ENCODE measurements around the gene TMPRSS3. TPM values are rescaled to one million over a fixed set of nuclear protein-coding genes. Genes with fewer than 3 reads are reported as not detected.

The TMPRSS3 gene
- total RNA-seq, 4 donors from 2014 or later, result 5.0 to 12.6 (median 6.2) TPM

DNA sequence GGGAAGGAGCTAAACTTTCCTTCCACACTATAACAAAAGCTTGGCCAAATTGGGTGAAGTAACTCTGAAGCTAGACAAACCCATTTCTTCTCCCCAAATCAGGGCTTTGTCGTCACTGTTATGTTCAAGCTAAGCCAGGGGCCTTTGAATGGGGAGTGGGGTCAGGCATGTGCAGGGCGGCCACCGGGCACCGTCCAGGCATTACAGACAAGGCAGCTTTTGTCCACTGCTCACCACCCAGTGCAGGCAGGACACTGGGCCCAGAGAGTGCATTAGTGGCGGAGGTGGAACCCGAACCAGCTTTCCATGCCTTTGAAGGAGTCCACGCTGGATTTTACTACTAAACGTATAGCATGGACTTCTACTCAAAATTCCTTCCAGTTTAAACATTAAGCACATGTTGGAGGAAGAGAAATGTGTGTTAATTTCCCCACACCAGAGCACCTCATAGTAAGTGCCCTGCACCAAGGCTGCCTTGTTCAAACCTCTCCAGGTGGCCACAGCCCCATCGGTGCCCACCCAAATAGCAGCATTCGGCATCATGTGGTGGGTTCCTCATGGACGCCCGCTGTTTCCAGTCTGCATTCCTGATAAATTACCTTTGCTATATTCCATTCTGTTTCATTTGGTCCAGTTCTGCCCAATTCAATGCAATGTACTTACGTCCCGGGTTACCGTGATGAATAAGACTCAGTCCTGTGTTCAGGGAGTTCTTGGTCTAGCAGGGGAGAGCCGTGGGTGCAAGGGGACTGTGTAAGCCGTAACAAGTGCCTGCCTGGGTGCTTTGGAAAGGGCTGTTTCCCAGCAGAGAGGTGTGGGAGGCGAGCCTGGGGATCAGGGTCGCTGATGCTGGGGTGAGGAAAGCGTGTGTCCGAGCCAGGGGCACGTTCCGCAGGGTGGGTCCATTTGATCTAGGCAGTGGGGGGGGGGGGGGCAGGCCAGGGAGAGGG is 9.5 kb upstream of the TMPRSS3 start:
- Histone ChIP-seq H3K27ac (no peak overlapping the region), H3K4me3 (replicated peaks in 1 of 3) (no peak overlapping the region), H3K27me3 (no peaks in the 10 kb centered on the region), H3K36me3 (no peaks in the 10 kb centered on the region), H3K4me1 (peaks cover 4% of the 10 kb centered on the region in 2 donors), H3K9me3 (no peaks in the 10 kb centered on the region)
- intact Hi-C loops (cut with DNase I), result no loop called here
- no peak for DNase-seq
- TF ChIP-seq POLR2A (IDR thresholded peaks at IDR 0.05), result no peak
- TF ChIP-seq, protein P1, sequence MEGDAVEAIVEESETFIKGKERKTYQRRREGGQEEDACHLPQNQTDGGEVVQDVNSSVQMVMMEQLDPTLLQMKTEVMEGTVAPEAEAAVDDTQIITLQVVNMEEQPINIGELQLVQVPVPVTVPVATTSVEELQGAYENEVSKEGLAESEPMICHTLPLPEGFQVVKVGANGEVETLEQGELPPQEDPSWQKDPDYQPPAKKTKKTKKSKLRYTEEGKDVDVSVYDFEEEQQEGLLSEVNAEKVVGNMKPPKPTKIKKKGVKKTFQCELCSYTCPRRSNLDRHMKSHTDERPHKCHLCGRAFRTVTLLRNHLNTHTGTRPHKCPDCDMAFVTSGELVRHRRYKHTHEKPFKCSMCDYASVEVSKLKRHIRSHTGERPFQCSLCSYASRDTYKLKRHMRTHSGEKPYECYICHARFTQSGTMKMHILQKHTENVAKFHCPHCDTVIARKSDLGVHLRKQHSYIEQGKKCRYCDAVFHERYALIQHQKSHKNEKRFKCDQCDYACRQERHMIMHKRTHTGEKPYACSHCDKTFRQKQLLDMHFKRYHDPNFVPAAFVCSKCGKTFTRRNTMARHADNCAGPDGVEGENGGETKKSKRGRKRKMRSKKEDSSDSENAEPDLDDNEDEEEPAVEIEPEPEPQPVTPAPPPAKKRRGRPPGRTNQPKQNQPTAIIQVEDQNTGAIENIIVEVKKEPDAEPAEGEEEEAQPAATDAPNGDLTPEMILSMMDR (IDR thresholded peaks at IDR 0.05), result no peak
- 79 to 92% methylated on average over 22 to 23 of the region's 23 CpGs for WGBS, 2 donors

DNA sequence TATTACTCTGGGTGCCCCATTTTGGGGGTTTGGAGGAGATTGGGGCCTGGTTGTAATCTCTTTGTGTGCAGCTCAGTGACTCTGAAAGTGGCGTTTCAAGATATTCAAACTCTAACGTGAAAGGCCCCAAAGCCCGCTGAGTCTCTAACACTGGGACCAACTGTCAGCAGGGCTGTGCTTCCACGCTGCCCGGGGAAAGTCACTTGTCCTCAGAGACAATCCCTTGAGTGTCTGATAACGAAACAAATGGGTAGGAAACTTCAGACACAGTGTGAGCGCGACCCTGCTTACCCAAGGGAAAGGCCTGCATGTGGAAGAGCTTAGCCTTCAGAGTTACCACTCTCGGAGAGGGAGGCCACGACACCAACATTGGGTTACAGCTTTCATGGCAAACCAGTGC is 8.7 kb upstream of the TMPRSS3 start:
- H3K27ac ChIP-seq, result no peak overlapping the region
- H3K4me3 ChIP-seq (replicated peaks in 1 of 3), result no peak overlapping the region
- intact Hi-C loops (cut with DNase I), result no loop called here
- TF ChIP-seq POLR2A (IDR thresholded peaks at IDR 0.05), result no peak
- TF ChIP-seq, protein P1 (IDR thresholded peaks at IDR 0.05), result no peak
- WGBS, 2 donors, result 62 to 64% methylated on average over 10 of the region's 10 CpGs
- peaks cover 4 to 5% of the 10 kb centered on the region in 2 donors for H3K4me1 ChIP-seq
- peak in 1 of 2 donors; percentile 10 for DNase-seq
- no peaks in the 10 kb centered on the region for H3K27me3 ChIP-seq
- H3K9me3 ChIP-seq, result no peaks in the 10 kb centered on the region
- no peaks in the 10 kb centered on the region for H3K36me3 ChIP-seq

DNA sequence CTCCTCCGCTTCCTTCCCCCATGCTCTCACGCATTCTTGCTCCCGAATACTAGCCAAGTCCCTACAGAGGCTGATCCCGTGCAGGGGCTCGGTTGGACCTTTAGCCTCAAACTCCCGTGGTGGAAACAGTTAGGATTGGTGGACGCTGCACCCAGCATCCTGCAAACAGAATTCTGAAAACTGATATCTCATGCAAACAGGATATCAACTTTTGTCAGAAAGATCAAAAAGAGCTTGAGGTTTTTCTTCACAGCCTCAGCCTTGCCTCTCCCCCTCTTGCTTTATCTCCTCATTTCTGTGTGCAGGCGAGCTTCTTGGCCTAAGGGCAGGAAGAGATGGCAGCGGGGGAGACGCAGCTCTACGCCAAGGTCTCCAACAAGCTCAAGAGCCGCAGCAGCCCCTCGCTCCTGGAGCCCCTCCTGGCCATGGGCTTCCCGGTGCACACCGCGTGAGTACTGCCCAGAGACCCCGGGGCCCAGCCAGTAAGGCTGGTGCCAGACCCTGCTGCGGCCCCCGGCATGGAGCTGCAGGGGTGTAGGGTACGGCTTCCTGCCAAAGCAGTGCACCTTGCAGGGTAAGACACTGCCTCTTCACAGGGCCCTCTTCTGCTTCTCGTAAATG is 7.9 kb upstream of the TMPRSS3 start, which contains the start of gene UBASH3A:
Gene UBASH3A (plus strand): TSS at position 292 of the 621 bp plus-strand sequence. CDS start 44 bp downstream, at position 336.
- WGBS, 2 donors, result 85 to 90% methylated on average over 14 to 20 of the region's 21 CpGs
- intact Hi-C loops (cut with DNase I), result no loop called here

DNA sequence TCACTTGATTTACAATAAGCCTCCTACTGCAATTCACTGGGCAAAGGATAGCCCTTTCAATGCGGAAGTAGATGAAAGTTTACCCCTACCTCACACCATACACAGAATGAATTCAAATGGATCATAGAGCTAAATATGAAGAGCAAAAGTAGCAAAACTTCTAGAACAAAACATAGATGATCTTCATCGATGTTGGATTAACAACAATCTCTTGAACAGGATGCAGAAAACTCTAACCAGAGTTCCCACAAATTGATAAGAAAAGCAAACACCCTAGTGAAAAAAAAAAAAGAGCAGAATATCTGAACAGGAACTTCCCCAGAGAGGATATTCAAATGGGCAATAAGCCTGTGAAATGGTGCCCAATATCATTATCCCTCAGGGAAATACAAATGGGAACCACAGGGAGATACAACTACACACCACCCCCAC is 6.0 kb upstream of the TMPRSS3 start:
- WGBS, 2 donors, result 93 to 95% methylated on average over 2 of the region's 2 CpGs
- intact Hi-C loops (cut with DNase I), result no loop called here
- H3K4me3 ChIP-seq (replicated peaks in 1 of 3), result no peak overlapping the region
- H3K27me3 ChIP-seq, result no peaks in the 10 kb centered on the region
- no peak overlapping the region for H3K27ac ChIP-seq
- no peaks in the 10 kb centered on the region for H3K36me3 ChIP-seq
- H3K9me3 ChIP-seq, result no peaks in the 10 kb centered on the region
- no peak for DNase-seq
- TF ChIP-seq POLR2A (IDR thresholded peaks at IDR 0.05), result no peak
- TF ChIP-seq, protein P1 (IDR thresholded peaks at IDR 0.05), result no peak
- peaks cover 4 to 5% of the 10 kb centered on the region in 2 donors for H3K4me1 ChIP-seq

More for the DNA sequence above, 7.9 kb upstream of the TMPRSS3 start, which contains the start of gene UBASH3A:
- H3K9me3 ChIP-seq, result no peaks in the 10 kb centered on the region
- DNase-seq, result no peak
- TF ChIP-seq, protein P1 (IDR thresholded peaks at IDR 0.05), result no peak
- no peak for TF ChIP-seq POLR2A (IDR thresholded peaks at IDR 0.05)
- peaks cover 4 to 5% of the 10 kb centered on the region in 2 donors for H3K4me1 ChIP-seq
- H3K36me3 ChIP-seq, result no peaks in the 10 kb centered on the region
- no peak within 1 kb of the TSS for H3K27ac ChIP-seq
- no peaks in the 10 kb centered on the region for H3K27me3 ChIP-seq
- no peak within 1 kb of the TSS for H3K4me3 ChIP-seq (replicated peaks in 1 of 3)

All from thyroid gland (tissue), 4 donors.